HepG2 (cell line): Measurements from ENCODE around the gene VIPR1.

ENCODE experiments used
- STAT5B ChIP-seq: sonication (generic); formaldehyde crosslinking; IDR thresholded peaks from 2 replicates; pipeline ENCODE4 v1.4.0; 2020; ENCODE audit warnings: missing genetic modification reagents
- ZSCAN12 ChIP-seq: sonication (generic); formaldehyde crosslinking; IDR thresholded peaks from 2 replicates; pipeline ENCODE4 v1.9.0; 2021; ENCODE audit warnings: mild to moderate bottlenecking, missing genetic modification reagents
- TF ChIP-seq, protein P1 (sequence below): sonication (generic); formaldehyde crosslinking; IDR thresholded peaks from 2 replicates; pipeline ENCODE4 v1.5.0; 2020; ENCODE audit warnings: mild to moderate bottlenecking, missing genetic modification reagents, moderate library complexity

- TF ChIP-seq STAT5B (CRISPR knock-in tag) (no peak), ZSCAN12 (no peak)
- TF ChIP-seq, protein P1, sequence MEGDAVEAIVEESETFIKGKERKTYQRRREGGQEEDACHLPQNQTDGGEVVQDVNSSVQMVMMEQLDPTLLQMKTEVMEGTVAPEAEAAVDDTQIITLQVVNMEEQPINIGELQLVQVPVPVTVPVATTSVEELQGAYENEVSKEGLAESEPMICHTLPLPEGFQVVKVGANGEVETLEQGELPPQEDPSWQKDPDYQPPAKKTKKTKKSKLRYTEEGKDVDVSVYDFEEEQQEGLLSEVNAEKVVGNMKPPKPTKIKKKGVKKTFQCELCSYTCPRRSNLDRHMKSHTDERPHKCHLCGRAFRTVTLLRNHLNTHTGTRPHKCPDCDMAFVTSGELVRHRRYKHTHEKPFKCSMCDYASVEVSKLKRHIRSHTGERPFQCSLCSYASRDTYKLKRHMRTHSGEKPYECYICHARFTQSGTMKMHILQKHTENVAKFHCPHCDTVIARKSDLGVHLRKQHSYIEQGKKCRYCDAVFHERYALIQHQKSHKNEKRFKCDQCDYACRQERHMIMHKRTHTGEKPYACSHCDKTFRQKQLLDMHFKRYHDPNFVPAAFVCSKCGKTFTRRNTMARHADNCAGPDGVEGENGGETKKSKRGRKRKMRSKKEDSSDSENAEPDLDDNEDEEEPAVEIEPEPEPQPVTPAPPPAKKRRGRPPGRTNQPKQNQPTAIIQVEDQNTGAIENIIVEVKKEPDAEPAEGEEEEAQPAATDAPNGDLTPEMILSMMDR (CRISPR knock-in tag): no peak
Observed at GRCh38 chr3:42569593-42570142, 67.2 kb downstream of the VIPR1 start.
